GM23338 (cell line): Measurements from ENCODE around the gene SMPD4. TPM values are rescaled to one million over a fixed set of nuclear protein-coding genes. Genes with fewer than 3 reads are reported as not detected.

Source experiments
- ATAC-seq: fragments of 200-7000 bp; cut with Tn5 transposase; 3 replicates; pipeline ENCODE4 v1.9.1; 2020
- DNase-seq: peaks from one replicate; pipeline ENCODE4 v3.0.0-alpha.2; 2015; ENCODE audit warnings: low spot score
- H2AFZ ChIP-seq: fragments of 200-600 bp; sonication (generic); 2 replicates; pipeline ENCODE4 v1.8.0; 2016; ENCODE audit warnings: antibody characterized with exemption, mild to moderate bottlenecking, moderate library complexity
- H3F3A ChIP-seq: fragments of 200-600 bp; sonication (generic); replicated peaks from 2 replicates; pipeline ENCODE4 v1.8.0; 2017; ENCODE audit warnings: antibody characterized with exemption, mixed run types, low read depth
- H3K27ac ChIP-seq: fragments of 200-600 bp; sonication (generic); 2 replicates; pipeline ENCODE4 v1.6.1; 2016; ENCODE audit warnings: low read depth
- H3K27me3 ChIP-seq: fragments of 200-600 bp; sonication (generic); 2 replicates; pipeline ENCODE4 v1.8.0; 2016; ENCODE audit warnings: mild to moderate bottlenecking, mixed run types, moderate library complexity; ENCODE audit not compliant: insufficient read depth
- H3K36me3 ChIP-seq: fragments of 200-600 bp; sonication (generic); 2 replicates; pipeline ENCODE4 v1.8.0; 2016; ENCODE audit warnings: mild to moderate bottlenecking; ENCODE audit not compliant: insufficient read depth
- H3K4me1 ChIP-seq: fragments of 200-600 bp; sonication (generic); 2 replicates; pipeline ENCODE4 v1.8.0; 2016; ENCODE audit warnings: mild to moderate bottlenecking, moderate library complexity; ENCODE audit not compliant: insufficient read depth
- H3K4me2 ChIP-seq: fragments of 200-600 bp; sonication (generic); 2 replicates; pipeline ENCODE4 v1.7.1; 2017; ENCODE audit warnings: mixed run types
- H3K4me3 ChIP-seq: fragments of 200-600 bp; sonication (generic); 2 replicates; pipeline ENCODE4 v1.6.1; 2016; ENCODE audit warnings: mixed run types
- H3K79me2 ChIP-seq: fragments of 200-600 bp; sonication (generic); replicated peaks from 2 replicates; pipeline ENCODE4 v1.8.0; 2017; ENCODE audit warnings: mild to moderate bottlenecking; ENCODE audit not compliant: insufficient read depth
- H3K9me2 ChIP-seq: fragments of 200-600 bp; sonication (generic); 2 replicates; pipeline ENCODE4 v1.8.0; 2017; ENCODE audit not compliant: insufficient read depth
- H4K20me1 ChIP-seq: fragments of 200-600 bp; sonication (generic); replicated peaks from 2 replicates; pipeline ENCODE4 v1.8.0; 2017; ENCODE audit warnings: mild to moderate bottlenecking; ENCODE audit not compliant: insufficient read depth
- H3K27ac Mint-ChIP-seq: 2 replicates; pipeline ENCODE4 v1.8.0; 2020; ENCODE audit warnings: inconsistent platforms, mild to moderate bottlenecking, moderate library complexity, mixed read lengths
- H3K27me3 Mint-ChIP-seq: 3 replicates; pipeline ENCODE4 v1.8.0; 2022; ENCODE audit warnings: low read depth, mild to moderate bottlenecking, moderate library complexity, mixed read lengths, inconsistent platforms; ENCODE audit not compliant: insufficient read depth, poor library complexity
- H3K36me3 Mint-ChIP-seq: 3 replicates; pipeline ENCODE4 v1.8.0; 2021; ENCODE audit warnings: low read depth, mild to moderate bottlenecking, inconsistent platforms, moderate library complexity, mixed read lengths
- H3K4me1 Mint-ChIP-seq: 3 replicates; pipeline ENCODE4 v1.8.0; 2020; ENCODE audit warnings: mild to moderate bottlenecking, inconsistent platforms, mixed read lengths
- H3K4me3 Mint-ChIP-seq: 3 replicates; pipeline ENCODE4 v1.8.0; 2021; ENCODE audit warnings: moderate library complexity, mild to moderate bottlenecking, inconsistent platforms, mixed read lengths
- H3K9me3 Mint-ChIP-seq: 3 replicates; pipeline ENCODE4 v1.8.0; 2020; ENCODE audit warnings: moderate library complexity, mild to moderate bottlenecking, inconsistent platforms, mixed read lengths
- CREB1 ChIP-seq: fragments of 250-450 bp; sonication (Bioruptor Pico); IDR thresholded peaks from 2 replicates; pipeline ENCODE4 v1.5.0; 2020; ENCODE audit warnings: low read depth, mild to moderate bottlenecking, moderate library complexity
- CTCF ChIP-seq, 2 experiments: fragments of 200-600 bp in 1 of 2; sonication (generic) in 1 of 2; conservative IDR thresholded peaks; 2 replicates each; pipeline versions ENCODE4 v1.5.1 to v1.6.1; 2016 to 2017; ENCODE audit warnings: antibody characterized with exemption in 2 of 2, low read depth in 2 of 2, mild to moderate bottlenecking in 2 of 2, moderate library complexity in 1 of 2
- EZH2 ChIP-seq: fragments of 200-600 bp; sonication (generic); IDR thresholded peaks from one replicate; pipeline ENCODE4 v1.8.0; 2017; ENCODE audit warnings: antibody characterized with exemption, mild to moderate bottlenecking, low read depth; ENCODE audit not compliant: unreplicated experiment
- EZH2phosphoT487 ChIP-seq: fragments of 200-600 bp; sonication (generic); IDR thresholded peaks from one replicate; pipeline ENCODE4 v1.8.1; 2018; ENCODE audit warnings: antibody characterized with exemption; ENCODE audit not compliant: unreplicated experiment
- JUNB ChIP-seq: IDR thresholded peaks from one replicate; pipeline ENCODE4 v1.6.1; 2016; ENCODE audit warnings: antibody characterized with exemption; ENCODE audit not compliant: unreplicated experiment
- NANOG ChIP-seq: IDR thresholded peaks from 2 replicates; pipeline ENCODE4 v1.6.1; 2016; ENCODE audit warnings: antibody characterized with exemption, borderline replicate concordance
- POLR2AphosphoS5 ChIP-seq: IDR thresholded peaks from 2 replicates; pipeline ENCODE4 v1.6.1; 2016; ENCODE audit warnings: antibody characterized with exemption, low read depth
- STAT1 ChIP-seq: IDR thresholded peaks from one replicate; pipeline ENCODE4 v1.6.1; 2016; ENCODE audit warnings: antibody characterized with exemption; ENCODE audit not compliant: unreplicated experiment
- ZNF114 ChIP-seq: fragments of 250-450 bp; sonication (Bioruptor Pico); IDR thresholded peaks from 2 replicates; pipeline ENCODE4 v1.5.0; 2020; ENCODE audit warnings: mild to moderate bottlenecking, moderate library complexity
- ZNF331 ChIP-seq: fragments of 250-450 bp; sonication (Bioruptor Pico); IDR thresholded peaks from 2 replicates; pipeline ENCODE4 v1.5.0; 2020; ENCODE audit warnings: low read depth, mild to moderate bottlenecking, moderate library complexity
- polyA plus RNA-seq: library from polyadenylated mRNA; unstranded; fragments of >200 nt; fragmentation: Nextera tagmentation; extraction: Ambion mirVana; gene quantifications from 2 replicates; pipeline ENCODE4 v1.2.1, GENCODE V29; 2016
- total RNA-seq: library from RNA; depleted of rRNA; stranded (reverse); fragments of >200 nt; shearing (Covaris generic); gene quantifications from 2 replicates; pipeline ENCODE4 v1.2.3, GENCODE V29; 2014
- TF ChIP-seq, protein P1 (sequence below): IDR thresholded peaks from 2 replicates; pipeline ENCODE4 v1.6.1; 2016; ENCODE audit warnings: antibody characterized with exemption
- TF ChIP-seq, protein P2 (sequence below): IDR thresholded peaks from one replicate; pipeline ENCODE4 v1.6.1; 2018; ENCODE audit warnings: antibody characterized with exemption; ENCODE audit not compliant: unreplicated experiment
- TF ChIP-seq, protein P3 (sequence below): fragments of 250-450 bp; sonication (Bioruptor Pico); IDR thresholded peaks from 2 replicates; pipeline ENCODE4 v1.5.0; 2020; ENCODE audit warnings: mild to moderate bottlenecking, moderate library complexity

SMPD4 gene
- total and polyA plus RNA-seq, 2 experiments from 2014 or later = 44.2 to 98.6 TPM

- no peaks in the 10 kb centered on the region for H3K9me3 Mint-ChIP-seq
- no peak overlapping the region for H3K27ac Mint-ChIP-seq
- Histone ChIP-seq H2AFZ (no peak overlapping the region), H3K27me3 (no peaks in the 10 kb centered on the region), H3K4me1 (no peaks in the 10 kb centered on the region), H3K27ac (no peak overlapping the region), H3K36me3 (no peaks in the 10 kb centered on the region), H4K20me1 (no peaks in the 10 kb centered on the region), H3K79me2 (0 out of 2 replicates have a peak, but pooled peaks cover 2% of the 10 kb centered on the region), H3F3A (no peaks in the 10 kb centered on the region), H3K9me2 (no peaks in the 10 kb centered on the region), H3K4me2 (no peak overlapping the region), H3K4me3 (no peak overlapping the region)
- no peak overlapping the region for H3K4me3 Mint-ChIP-seq
- H3K36me3 Mint-ChIP-seq = peaks cover 3% of the 10 kb centered on the region
- TF ChIP-seq, protein P1, sequence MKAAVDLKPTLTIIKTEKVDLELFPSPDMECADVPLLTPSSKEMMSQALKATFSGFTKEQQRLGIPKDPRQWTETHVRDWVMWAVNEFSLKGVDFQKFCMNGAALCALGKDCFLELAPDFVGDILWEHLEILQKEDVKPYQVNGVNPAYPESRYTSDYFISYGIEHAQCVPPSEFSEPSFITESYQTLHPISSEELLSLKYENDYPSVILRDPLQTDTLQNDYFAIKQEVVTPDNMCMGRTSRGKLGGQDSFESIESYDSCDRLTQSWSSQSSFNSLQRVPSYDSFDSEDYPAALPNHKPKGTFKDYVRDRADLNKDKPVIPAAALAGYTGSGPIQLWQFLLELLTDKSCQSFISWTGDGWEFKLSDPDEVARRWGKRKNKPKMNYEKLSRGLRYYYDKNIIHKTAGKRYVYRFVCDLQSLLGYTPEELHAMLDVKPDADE = no peak
- TF ChIP-seq POLR2AphosphoS5 = no peak
- no peak for TF ChIP-seq EZH2phosphoT487
- TF ChIP-seq, protein P2, sequence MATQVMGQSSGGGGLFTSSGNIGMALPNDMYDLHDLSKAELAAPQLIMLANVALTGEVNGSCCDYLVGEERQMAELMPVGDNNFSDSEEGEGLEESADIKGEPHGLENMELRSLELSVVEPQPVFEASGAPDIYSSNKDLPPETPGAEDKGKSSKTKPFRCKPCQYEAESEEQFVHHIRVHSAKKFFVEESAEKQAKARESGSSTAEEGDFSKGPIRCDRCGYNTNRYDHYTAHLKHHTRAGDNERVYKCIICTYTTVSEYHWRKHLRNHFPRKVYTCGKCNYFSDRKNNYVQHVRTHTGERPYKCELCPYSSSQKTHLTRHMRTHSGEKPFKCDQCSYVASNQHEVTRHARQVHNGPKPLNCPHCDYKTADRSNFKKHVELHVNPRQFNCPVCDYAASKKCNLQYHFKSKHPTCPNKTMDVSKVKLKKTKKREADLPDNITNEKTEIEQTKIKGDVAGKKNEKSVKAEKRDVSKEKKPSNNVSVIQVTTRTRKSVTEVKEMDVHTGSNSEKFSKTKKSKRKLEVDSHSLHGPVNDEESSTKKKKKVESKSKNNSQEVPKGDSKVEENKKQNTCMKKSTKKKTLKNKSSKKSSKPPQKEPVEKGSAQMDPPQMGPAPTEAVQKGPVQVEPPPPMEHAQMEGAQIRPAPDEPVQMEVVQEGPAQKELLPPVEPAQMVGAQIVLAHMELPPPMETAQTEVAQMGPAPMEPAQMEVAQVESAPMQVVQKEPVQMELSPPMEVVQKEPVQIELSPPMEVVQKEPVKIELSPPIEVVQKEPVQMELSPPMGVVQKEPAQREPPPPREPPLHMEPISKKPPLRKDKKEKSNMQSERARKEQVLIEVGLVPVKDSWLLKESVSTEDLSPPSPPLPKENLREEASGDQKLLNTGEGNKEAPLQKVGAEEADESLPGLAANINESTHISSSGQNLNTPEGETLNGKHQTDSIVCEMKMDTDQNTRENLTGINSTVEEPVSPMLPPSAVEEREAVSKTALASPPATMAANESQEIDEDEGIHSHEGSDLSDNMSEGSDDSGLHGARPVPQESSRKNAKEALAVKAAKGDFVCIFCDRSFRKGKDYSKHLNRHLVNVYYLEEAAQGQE = no peak
- TF ChIP-seq CTCF (conservative IDR thresholded peaks at IDR 0.05; ENCODE audit: low read depth in 2 of 2) = no peak
- TF ChIP-seq JUNB = no peak
- TF ChIP-seq NANOG = no peak
- TF ChIP-seq, protein P3, sequence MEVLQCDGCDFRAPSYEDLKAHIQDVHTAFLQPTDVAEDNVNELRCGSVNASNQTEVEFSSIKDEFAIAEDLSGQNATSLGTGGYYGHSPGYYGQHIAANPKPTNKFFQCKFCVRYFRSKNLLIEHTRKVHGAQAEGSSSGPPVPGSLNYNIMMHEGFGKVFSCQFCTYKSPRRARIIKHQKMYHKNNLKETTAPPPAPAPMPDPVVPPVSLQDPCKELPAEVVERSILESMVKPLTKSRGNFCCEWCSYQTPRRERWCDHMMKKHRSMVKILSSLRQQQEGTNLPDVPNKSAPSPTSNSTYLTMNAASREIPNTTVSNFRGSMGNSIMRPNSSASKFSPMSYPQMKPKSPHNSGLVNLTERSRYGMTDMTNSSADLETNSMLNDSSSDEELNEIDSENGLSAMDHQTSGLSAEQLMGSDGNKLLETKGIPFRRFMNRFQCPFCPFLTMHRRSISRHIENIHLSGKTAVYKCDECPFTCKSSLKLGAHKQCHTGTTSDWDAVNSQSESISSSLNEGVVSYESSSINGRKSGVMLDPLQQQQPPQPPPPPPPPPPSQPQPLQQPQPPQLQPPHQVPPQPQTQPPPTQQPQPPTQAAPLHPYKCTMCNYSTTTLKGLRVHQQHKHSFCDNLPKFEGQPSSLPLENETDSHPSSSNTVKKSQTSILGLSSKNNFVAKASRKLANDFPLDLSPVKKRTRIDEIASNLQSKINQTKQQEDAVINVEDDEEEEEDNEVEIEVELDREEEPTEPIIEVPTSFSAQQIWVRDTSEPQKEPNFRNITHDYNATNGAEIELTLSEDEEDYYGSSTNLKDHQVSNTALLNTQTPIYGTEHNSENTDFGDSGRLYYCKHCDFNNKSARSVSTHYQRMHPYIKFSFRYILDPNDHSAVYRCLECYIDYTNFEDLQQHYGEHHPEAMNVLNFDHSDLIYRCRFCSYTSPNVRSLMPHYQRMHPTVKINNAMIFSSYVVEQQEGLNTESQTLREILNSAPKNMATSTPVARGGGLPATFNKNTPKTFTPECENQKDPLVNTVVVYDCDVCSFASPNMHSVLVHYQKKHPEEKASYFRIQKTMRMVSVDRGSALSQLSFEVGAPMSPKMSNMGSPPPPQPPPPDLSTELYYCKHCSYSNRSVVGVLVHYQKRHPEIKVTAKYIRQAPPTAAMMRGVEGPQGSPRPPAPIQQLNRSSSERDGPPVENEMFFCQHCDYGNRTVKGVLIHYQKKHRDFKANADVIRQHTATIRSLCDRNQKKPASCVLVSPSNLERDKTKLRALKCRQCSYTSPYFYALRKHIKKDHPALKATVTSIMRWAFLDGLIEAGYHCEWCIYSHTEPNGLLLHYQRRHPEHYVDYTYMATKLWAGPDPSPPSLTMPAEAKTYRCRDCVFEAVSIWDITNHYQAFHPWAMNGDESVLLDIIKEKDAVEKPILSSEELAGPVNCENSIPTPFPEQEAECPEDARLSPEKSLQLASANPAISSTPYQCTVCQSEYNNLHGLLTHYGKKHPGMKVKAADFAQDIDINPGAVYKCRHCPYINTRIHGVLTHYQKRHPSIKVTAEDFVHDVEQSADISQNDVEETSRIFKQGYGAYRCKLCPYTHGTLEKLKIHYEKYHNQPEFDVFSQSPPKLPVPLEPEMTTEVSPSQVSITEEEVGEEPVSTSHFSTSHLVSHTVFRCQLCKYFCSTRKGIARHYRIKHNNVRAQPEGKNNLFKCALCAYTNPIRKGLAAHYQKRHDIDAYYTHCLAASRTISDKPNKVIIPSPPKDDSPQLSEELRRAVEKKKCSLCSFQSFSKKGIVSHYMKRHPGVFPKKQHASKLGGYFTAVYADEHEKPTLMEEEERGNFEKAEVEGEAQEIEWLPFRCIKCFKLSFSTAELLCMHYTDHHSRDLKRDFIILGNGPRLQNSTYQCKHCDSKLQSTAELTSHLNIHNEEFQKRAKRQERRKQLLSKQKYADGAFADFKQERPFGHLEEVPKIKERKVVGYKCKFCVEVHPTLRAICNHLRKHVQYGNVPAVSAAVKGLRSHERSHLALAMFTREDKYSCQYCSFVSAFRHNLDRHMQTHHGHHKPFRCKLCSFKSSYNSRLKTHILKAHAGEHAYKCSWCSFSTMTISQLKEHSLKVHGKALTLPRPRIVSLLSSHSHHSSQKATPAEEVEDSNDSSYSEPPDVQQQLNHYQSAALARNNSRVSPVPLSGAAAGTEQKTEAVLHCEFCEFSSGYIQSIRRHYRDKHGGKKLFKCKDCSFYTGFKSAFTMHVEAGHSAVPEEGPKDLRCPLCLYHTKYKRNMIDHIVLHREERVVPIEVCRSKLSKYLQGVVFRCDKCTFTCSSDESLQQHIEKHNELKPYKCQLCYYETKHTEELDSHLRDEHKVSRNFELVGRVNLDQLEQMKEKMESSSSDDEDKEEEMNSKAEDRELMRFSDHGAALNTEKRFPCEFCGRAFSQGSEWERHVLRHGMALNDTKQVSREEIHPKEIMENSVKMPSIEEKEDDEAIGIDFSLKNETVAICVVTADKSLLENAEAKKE = no peak
- TF ChIP-seq STAT1 = no peak
- no peak for TF ChIP-seq ZNF114 (CRISPR knock-in tag)
- TF ChIP-seq EZH2 = no peak
- TF ChIP-seq ZNF331 = no peak
- TF ChIP-seq CREB1 = no peak
- H3K27me3 Mint-ChIP-seq = peaks cover 5% of the 10 kb centered on the region
- DNase-seq (no peak), ATAC-seq (no peak)
- peaks cover 10% of the 10 kb centered on the region; the same call in 2 of the 3 replicates for H3K4me1 Mint-ChIP-seq
Observed at GRCh38 chr2:130187268-130187667, 5.9 kb upstream of the SMPD4 start.
